CD14-positive monocyte (primary cell): ENCODE data around the gene NAT10. TPM values are rescaled to one million over a fixed set of nuclear protein-coding genes. Genes with fewer than 3 reads are reported as not detected.

Source experiments
- DNase-seq, 3 donors: peaks; one replicate each; pipeline ENCODE4 v3.0.0-alpha.2; 2011 to 2022
- H2AFZ ChIP-seq: 2 replicates; pipeline ENCODE4 v1.6.0; 2012; ENCODE audit warnings: mild to moderate bottlenecking, low read depth, low read length, inconsistent platforms; ENCODE audit not compliant: insufficient read depth, poor library complexity, severe bottlenecking
- H3K27ac ChIP-seq, 2 donors: 1 replicate in 1 of 2; 2 replicates in 1 of 2; pipeline ENCODE4 v1.5.1; 2012 to 2013; ENCODE audit warnings: low read length in 2 of 2, control low read depth in 1 of 2, inconsistent platforms in 1 of 2, low read depth in 1 of 2, mild to moderate bottlenecking in 1 of 2
- H3K27me3 ChIP-seq, 2 donors: one replicate each; pipeline versions ENCODE4 v1.6.0 to v1.6.1; 2011 to 2013; ENCODE audit warnings: low read length in 2 of 2; ENCODE audit not compliant: control insufficient read depth in 2 of 2, insufficient read depth in 2 of 2
- H3K36me3 ChIP-seq, 2 donors: replicated peaks in 1 of 2; 1 replicate in 1 of 2; 2 replicates in 1 of 2; pipeline versions ENCODE4 v1.5.1 to v1.6.1; 2012 to 2013; ENCODE audit warnings: low read length in 2 of 2, control low read depth in 1 of 2, inconsistent platforms in 1 of 2, mild to moderate bottlenecking in 1 of 2; ENCODE audit not compliant: insufficient read depth in 2 of 2, control insufficient read depth in 1 of 2
- H3K4me1 ChIP-seq, 2 donors: 1 replicate in 1 of 2; 2 replicates in 1 of 2; pipeline versions ENCODE4 v1.5.1 to v1.6.1; 2012 to 2013; ENCODE audit warnings: low read length in 2 of 2, control low read depth in 1 of 2, inconsistent platforms in 1 of 2, mild to moderate bottlenecking in 1 of 2, moderate library complexity in 1 of 2; ENCODE audit not compliant: insufficient read depth in 2 of 2, control insufficient read depth in 1 of 2
- H3K4me2 ChIP-seq: replicated peaks from 2 replicates; pipeline ENCODE3; 2012; ENCODE audit warnings: low read length, moderate library complexity, mild to moderate bottlenecking; ENCODE audit not compliant: poor library complexity, severe bottlenecking; ENCODE audit errors: extremely low read depth
- H3K4me3 ChIP-seq, 3 experiments: fragments of 200-600 bp in 1 of 3; sonication (generic) in 1 of 3; replicated peaks in 1 of 3; 1 replicate in 2 of 3; 2 replicates in 1 of 3; pipeline ENCODE4 v1.5.1; 2011 to 2013; ENCODE audit warnings: low read length in 3 of 3, mild to moderate bottlenecking in 3 of 3, control low read depth in 2 of 3, low read depth in 2 of 3, inconsistent platforms in 1 of 3, moderate library complexity in 1 of 3
- H3K79me2 ChIP-seq: 2 replicates; pipeline ENCODE4 v1.6.0; 2012; ENCODE audit warnings: mild to moderate bottlenecking, control low read depth, inconsistent platforms, low read length, moderate library complexity; ENCODE audit not compliant: insufficient read depth
- H3K9ac ChIP-seq: 2 replicates; pipeline ENCODE4 v1.6.0; 2017; ENCODE audit warnings: low read length, mild to moderate bottlenecking; ENCODE audit not compliant: insufficient read depth, poor library complexity, severe bottlenecking
- H3K9me3 ChIP-seq, 2 donors: replicated peaks in 1 of 2; 1 replicate in 1 of 2; 2 replicates in 1 of 2; pipeline versions ENCODE4 v1.5.1 to v1.6.1; 2012 to 2013; ENCODE audit warnings: low read length in 2 of 2, control low read depth in 1 of 2; ENCODE audit not compliant: control insufficient read depth in 1 of 2, insufficient read depth in 1 of 2
- H4K20me1 ChIP-seq: 2 replicates; pipeline ENCODE4 v1.6.0; 2012; ENCODE audit warnings: mild to moderate bottlenecking, low read length, control low read depth, moderate library complexity; ENCODE audit not compliant: insufficient read depth
- H3K27ac Mint-ChIP-seq, 7 donors: one replicate each; pipeline ENCODE4 v1.8.0; 2020; ENCODE audit warnings: mild to moderate bottlenecking in 7 of 7, mixed read lengths in 7 of 7, moderate library complexity in 6 of 7, inconsistent platforms in 2 of 7
- H3K27me3 Mint-ChIP-seq, 3 donors: one replicate each; pipeline ENCODE4 v1.8.0; 2021 to 2022; ENCODE audit warnings: low read depth in 3 of 3, mild to moderate bottlenecking in 3 of 3, mixed read lengths in 3 of 3, moderate library complexity in 3 of 3, inconsistent platforms in 1 of 3
- H3K36me3 Mint-ChIP-seq, 2 donors: one replicate each; pipeline ENCODE4 v1.8.0; 2020; ENCODE audit warnings: mixed read lengths in 2 of 2, inconsistent platforms in 1 of 2, mild to moderate bottlenecking in 1 of 2
- H3K4me1 Mint-ChIP-seq: one replicate; pipeline ENCODE4 v1.8.0; 2020; ENCODE audit warnings: mild to moderate bottlenecking, mixed read lengths
- H3K4me3 Mint-ChIP-seq, 2 donors: one replicate each; pipeline ENCODE4 v1.8.0; 2020; ENCODE audit warnings: mild to moderate bottlenecking in 2 of 2, mixed read lengths in 2 of 2, moderate library complexity in 1 of 2
- H3K9me3 Mint-ChIP-seq, 7 donors: one replicate each; pipeline ENCODE4 v1.8.0; 2020 to 2022; ENCODE audit warnings: mixed read lengths in 7 of 7, mild to moderate bottlenecking in 6 of 7, moderate library complexity in 6 of 7, inconsistent platforms in 2 of 7
- WGBS: methylation state at CpG from one replicate; pipeline ENCODE4 v1.1.5; 2013; ENCODE audit warnings: missing lambda C conversion rate; ENCODE audit not compliant: insufficient coverage; 5-methylcytosine and 5-hydroxymethylcytosine counted together
- intact Hi-C, 2 donors: fragments of 100-400 bp; cut with micrococcal nuclease; formaldehyde crosslinking; loops; one replicate each; pipeline versions ENCODE4 v1.15.0 to v1.15.1; 2023
- polyA plus RNA-seq, 3 donors: library from polyadenylated mRNA; depleted of rRNA in 1 of 3; unstranded in 2 of 3; stranded (reverse) in 1 of 3; fragments of 300-500 nt in 2 of 3; fragments of >200 nt in 1 of 3; fragmentation: Illumina TruSeq in 2 of 3; gene quantifications; 1 replicate in 2 of 3; 2 replicates in 1 of 3; pipeline ENCODE4 v1.2.3, GENCODE V29; 2012 to 2021
- TF ChIP-seq, protein P1 (sequence below): fragments of 200-600 bp; IDR thresholded peaks from one replicate; pipeline ENCODE4 v1.8.0; 2022; ENCODE audit warnings: antibody characterized with exemption, mild to moderate bottlenecking

NAT10 gene
- polyA plus RNA-seq, 3 donors = 10.1 to 13.3 (median 13.1) TPM

DNA sequence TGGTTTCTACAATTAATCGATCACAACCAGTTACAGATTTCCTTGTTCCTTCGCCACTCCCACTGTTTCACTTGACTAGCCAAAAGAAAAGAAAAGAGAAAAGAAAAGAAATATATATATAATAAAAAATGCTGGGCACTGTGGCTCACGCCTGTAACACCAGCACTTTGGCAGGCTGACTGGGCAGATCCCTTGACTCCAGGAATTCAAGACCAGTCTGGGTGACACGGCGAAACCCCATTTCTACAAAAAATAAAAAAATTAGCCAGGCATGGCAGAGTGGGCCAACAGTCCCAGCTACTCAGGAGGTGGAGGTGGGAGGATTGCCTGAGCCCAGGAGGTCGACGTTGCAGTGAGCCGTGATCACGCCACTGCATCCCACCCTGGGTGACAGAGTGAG, 83.8 kb downstream of the NAT10 start:
- TF ChIP-seq, protein P1, sequence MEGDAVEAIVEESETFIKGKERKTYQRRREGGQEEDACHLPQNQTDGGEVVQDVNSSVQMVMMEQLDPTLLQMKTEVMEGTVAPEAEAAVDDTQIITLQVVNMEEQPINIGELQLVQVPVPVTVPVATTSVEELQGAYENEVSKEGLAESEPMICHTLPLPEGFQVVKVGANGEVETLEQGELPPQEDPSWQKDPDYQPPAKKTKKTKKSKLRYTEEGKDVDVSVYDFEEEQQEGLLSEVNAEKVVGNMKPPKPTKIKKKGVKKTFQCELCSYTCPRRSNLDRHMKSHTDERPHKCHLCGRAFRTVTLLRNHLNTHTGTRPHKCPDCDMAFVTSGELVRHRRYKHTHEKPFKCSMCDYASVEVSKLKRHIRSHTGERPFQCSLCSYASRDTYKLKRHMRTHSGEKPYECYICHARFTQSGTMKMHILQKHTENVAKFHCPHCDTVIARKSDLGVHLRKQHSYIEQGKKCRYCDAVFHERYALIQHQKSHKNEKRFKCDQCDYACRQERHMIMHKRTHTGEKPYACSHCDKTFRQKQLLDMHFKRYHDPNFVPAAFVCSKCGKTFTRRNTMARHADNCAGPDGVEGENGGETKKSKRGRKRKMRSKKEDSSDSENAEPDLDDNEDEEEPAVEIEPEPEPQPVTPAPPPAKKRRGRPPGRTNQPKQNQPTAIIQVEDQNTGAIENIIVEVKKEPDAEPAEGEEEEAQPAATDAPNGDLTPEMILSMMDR = no peak
- no peak overlapping the region for H3K4me3 ChIP-seq
- H4K20me1 ChIP-seq = no peaks in the 10 kb centered on the region
- H3K4me2 ChIP-seq = no peak overlapping the region
- H2AFZ ChIP-seq = no peak overlapping the region
- 60% methylated on average over 1 of the region's 9 CpGs for WGBS
- H3K27me3 ChIP-seq = no peaks in the 10 kb centered on the region
- H3K27ac ChIP-seq = no peak overlapping the region
- no peaks in the 10 kb centered on the region for H3K79me2 ChIP-seq
- H3K27me3 Mint-ChIP-seq = peaks cover 0 to 4% (median 0%) of the 10 kb centered on the region in 3 donors
- intact Hi-C loops = no loop called here
- no peak overlapping the region for H3K4me3 Mint-ChIP-seq
- H3K4me1 Mint-ChIP-seq = peaks cover 7% of the 10 kb centered on the region
- no peaks in the 10 kb centered on the region for H3K36me3 ChIP-seq
- no peak overlapping the region for H3K27ac Mint-ChIP-seq
- no peaks in the 10 kb centered on the region for H3K4me1 ChIP-seq
- H3K9me3 Mint-ChIP-seq = no peaks in the 10 kb centered on the region
- H3K9me3 ChIP-seq = no peaks in the 10 kb centered on the region
- no peak for DNase-seq
- no peaks in the 10 kb centered on the region for H3K36me3 Mint-ChIP-seq
- H3K9ac ChIP-seq = no peak overlapping the region

DNA sequence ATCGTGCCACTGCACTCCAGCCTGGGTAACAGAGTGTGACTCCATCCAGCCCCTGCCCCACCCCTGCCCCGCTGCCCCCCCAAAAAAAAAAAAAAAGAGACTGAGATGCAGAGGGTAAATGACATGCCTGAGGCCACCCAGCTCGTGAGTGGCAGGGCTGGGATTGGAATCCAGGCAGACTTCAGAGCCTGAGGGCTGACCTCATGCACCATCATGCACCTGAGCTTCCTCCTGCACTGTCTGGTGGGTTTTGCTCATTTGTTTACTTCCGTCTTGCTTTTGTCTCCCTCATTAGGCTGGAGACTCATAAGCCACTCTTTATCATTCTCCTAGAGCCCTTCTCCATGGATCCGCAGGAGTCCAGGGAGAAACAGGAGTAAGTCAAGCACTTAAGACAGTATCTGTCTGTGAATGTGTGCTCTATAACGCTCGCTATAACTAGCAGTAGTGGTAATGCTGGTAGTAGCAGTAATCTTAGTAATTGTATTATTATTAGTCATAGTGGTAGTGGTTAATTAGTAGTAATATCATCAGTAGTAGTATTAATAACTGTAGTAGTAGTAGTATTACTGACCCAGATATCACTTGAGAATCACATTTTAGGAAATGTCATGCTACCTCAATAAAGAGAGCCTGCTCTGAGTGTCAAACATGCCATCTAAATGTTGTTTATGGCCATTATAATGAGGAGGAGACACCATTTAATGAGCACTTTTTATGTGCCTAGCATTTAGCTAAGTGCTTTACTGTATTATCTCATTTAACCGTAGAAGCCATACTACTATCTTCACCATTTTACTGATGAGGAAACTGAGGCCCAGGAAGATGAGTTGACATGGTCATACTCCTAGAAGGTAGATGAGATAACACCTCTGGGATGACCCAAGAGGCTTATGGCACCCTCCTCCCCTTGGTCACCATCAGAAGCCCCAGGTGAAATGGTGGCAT, 85.0 kb downstream of the NAT10 start:
- Mint-ChIP-seq H3K27ac (no peak overlapping the region), H3K4me1 (peaks cover 3% of the 10 kb centered on the region), H3K27me3 (peaks cover 0 to 4% (median 0%) of the 10 kb centered on the region in 3 donors), H3K9me3 (no peaks in the 10 kb centered on the region), H3K4me3 (no peak overlapping the region), H3K36me3 (no peaks in the 10 kb centered on the region)
- intact Hi-C loops = no loop called here
- TF ChIP-seq, protein P1 = no peak
- Histone ChIP-seq H3K27me3 (no peaks in the 10 kb centered on the region), H3K9ac (no peak overlapping the region), H3K4me3 (no peak overlapping the region), H3K79me2 (no peaks in the 10 kb centered on the region), H3K36me3 (no peaks in the 10 kb centered on the region), H3K27ac (no peak overlapping the region), H2AFZ (no peak overlapping the region), H3K9me3 (no peaks in the 10 kb centered on the region), H4K20me1 (no peaks in the 10 kb centered on the region), H3K4me1 (no peaks in the 10 kb centered on the region), H3K4me2 (no peak overlapping the region)
- 100% methylated on average over 3 of the region's 8 CpGs for whole genome bisulfite sequencing
- no peak for DNase-seq
